ENCODE data around the gene SPIRE2.
A peak's percentile ranks its signal among the peaks of the same experiment; 100 is the strongest.
"Not testable (repeated sequence)": the region's sequence is repeated elsewhere in the genome, so short reads cannot be mapped to it uniquely, and the experiment has no call there.

The SPIRE2 gene, protein sequence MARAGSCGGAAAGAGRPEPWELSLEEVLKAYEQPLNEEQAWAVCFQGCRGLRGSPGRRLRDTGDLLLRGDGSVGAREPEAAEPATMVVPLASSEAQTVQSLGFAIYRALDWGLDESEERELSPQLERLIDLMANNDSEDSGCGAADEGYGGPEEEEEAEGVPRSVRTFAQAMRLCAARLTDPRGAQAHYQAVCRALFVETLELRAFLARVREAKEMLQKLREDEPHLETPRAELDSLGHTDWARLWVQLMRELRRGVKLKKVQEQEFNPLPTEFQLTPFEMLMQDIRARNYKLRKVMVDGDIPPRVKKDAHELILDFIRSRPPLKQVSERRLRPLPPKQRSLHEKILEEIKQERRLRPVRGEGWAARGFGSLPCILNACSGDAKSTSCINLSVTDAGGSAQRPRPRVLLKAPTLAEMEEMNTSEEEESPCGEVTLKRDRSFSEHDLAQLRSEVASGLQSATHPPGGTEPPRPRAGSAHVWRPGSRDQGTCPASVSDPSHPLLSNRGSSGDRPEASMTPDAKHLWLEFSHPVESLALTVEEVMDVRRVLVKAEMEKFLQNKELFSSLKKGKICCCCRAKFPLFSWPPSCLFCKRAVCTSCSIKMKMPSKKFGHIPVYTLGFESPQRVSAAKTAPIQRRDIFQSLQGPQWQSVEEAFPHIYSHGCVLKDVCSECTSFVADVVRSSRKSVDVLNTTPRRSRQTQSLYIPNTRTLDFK

DNA sequence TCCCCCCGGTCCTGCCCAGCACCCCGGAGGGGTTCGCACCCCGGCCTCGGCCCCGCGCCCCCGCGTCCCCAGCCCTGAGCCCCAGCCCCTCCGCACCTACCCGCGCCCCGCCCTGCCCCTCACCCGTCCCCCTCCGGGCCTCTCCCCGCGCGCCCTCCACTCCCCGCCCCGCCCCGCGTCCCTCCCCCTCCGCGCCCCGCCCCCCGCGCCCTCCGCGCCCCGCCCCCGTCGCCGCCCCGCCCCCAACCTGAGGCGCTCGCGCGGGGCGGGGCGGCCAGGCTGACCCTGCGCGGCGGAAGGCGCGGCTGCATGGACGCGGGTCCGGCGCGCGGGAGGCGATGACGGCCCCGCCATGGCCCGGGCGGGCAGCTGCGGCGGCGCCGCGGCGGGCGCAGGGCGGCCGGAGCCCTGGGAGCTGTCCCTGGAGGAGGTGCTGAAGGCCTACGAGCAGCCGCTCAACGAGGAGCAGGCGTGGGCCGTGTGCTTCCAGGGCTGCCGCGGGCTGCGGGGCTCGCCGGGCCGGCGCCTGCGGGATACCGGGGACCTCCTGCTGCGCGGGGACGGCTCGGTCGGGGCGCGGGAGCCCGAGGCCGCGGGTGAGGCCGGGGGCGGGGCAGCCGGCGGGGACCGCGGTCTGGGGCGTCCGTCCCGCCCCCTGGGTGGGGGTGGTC is at the start of gene SPIRE2:
Gene SPIRE2 (plus strand): TSS at position 277 of the 671 bp plus-strand sequence. CDS start 76 bp downstream, at position 353.
- Histone ChIP-seq H3K36me3 (ENCODE audit: insufficient read depth, low read length) (peaks cover 7% of the 10 kb centered on the region), H2AFZ (ENCODE audit: low read depth, low read length) (peak within 1 kb of the TSS; percentile 64), H3K9me3 (ENCODE audit: low read length) (no peaks in the 10 kb centered on the region), H3K4me3 (ENCODE audit: low read length) (peak within 1 kb of the TSS; percentile 61), H3K4me1 (ENCODE audit: insufficient read depth, low read length) (peaks cover 15% of the 10 kb centered on the region), H3K27me3 (ENCODE audit: insufficient read depth, low read length) (no peaks in the 10 kb centered on the region)

DNA sequence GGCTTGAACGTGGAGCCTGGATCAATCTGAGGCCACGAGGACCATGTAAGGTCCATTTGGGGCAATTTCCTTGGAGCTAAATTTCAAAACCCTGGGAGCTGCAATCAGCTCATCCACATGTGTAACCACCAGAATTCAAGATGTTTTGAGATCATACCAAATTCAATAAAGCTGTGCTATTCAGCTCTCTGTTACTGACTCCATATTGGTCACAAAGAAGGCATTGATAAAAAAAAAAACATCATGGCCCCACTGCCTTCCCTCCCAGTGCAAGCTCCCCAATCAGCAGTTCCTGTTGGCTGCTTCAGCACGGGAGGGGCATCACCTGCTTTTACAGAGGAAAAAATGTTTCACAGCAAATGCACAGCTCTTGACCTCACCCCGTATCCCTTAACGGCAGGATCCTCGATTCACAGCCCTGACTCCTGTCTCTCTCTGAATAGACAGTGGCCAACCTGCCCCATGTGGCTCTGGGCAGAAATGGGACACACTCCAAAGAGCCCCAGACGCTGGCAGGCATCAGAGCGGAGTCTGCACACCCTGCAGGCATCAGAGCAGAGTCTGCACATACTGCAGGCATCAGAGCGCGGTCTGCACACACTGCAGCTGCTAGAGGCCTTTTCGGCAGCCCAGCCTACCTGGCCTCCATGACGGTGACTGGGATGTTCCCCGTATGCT is 48.9 kb upstream of the SPIRE2 start:
- Histone ChIP-seq H3K4me3 (ENCODE audit: low read length) (no peak overlapping the region), H2AFZ (ENCODE audit: low read depth, low read length) (no peak overlapping the region), H3K4me1 (ENCODE audit: insufficient read depth, low read length) (no peaks in the 10 kb centered on the region), H3K9me3 (ENCODE audit: low read length) (no peaks in the 10 kb centered on the region), H3K27me3 (ENCODE audit: insufficient read depth, low read length) (no peaks in the 10 kb centered on the region), H3K36me3 (ENCODE audit: insufficient read depth, low read length) (peaks cover 67% of the 10 kb centered on the region)

DNA sequence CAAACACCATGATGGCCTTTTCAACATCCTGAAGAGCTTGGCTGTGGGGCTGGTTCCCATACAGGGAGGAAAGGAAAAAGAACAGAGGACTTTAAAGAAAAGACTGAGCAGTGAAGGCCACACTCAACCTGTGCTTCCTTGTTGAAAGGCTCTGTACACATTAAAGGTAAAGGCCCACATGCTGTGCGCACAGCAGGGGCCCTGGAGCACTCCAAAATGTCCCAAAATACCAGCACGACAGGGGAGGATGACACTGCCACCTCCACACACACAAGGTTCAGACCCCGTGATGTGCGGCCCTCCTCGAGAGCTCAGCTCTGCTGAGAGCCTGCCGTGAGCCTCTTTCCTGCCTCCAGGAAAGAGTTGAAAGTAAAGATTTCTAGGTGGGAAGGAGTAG is 48.4 kb upstream of the SPIRE2 start:
- Histone ChIP-seq H3K4me1 (ENCODE audit: insufficient read depth, low read length) (no peaks in the 10 kb centered on the region), H3K9me3 (ENCODE audit: low read length) (no peaks in the 10 kb centered on the region), H3K27me3 (ENCODE audit: insufficient read depth, low read length) (no peaks in the 10 kb centered on the region), H2AFZ (ENCODE audit: low read depth, low read length) (no peak overlapping the region), H3K4me3 (ENCODE audit: low read length) (no peak overlapping the region), H3K36me3 (ENCODE audit: insufficient read depth, low read length) (peaks cover 71% of the 10 kb centered on the region)

DNA sequence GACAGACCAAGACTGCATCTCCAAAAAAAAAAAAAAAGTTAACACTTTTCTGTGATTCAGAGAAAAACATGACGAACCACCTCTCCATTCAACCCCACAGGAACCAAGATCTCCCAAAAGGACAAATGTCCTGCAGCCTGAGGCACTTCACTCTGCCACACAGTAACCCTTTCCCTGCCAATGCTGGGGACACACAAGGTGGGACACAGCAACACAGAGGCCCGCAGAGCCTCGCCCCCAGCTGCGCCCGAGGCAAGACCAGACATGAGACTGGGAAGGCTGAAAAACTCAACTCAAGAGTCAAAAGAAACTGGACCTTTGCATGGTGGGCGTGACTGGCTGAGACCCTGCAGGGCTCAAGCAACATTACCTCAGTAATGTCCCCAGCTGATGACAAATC is 45.8 kb upstream of the SPIRE2 start:
- H3K27me3 ChIP-seq (ENCODE audit: insufficient read depth, low read length), result no peaks in the 10 kb centered on the region
- H3K9me3 ChIP-seq (ENCODE audit: low read length), result no peaks in the 10 kb centered on the region
- H3K36me3 ChIP-seq (ENCODE audit: insufficient read depth, low read length), result peaks cover 76% of the 10 kb centered on the region
- H2AFZ ChIP-seq (ENCODE audit: low read depth, low read length), result no peak overlapping the region
- H3K4me1 ChIP-seq (ENCODE audit: insufficient read depth, low read length), result no peaks in the 10 kb centered on the region
- no peak overlapping the region for H3K4me3 ChIP-seq (ENCODE audit: low read length)

DNA sequence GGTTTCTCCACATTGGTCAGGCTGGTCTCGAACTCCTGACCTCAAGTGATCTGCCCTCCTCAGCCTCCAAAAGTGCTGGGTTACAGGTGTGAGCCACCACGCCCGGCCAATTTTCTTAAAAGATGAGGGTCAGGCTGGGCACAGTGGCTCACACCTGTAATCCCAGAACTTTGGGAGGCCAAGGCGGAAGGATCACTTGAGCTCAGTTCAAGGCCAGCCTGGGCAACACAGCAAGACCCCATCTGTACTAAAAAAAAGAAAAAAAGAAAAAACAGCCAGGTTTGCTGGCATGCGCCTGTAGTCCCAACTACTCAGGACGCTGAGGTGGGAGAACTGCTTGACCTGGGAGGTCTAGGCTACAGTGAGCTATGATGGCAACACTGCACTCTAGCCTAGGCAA is 44.3 kb upstream of the SPIRE2 start:
- H3K9me3 ChIP-seq (ENCODE audit: low read length); H3K4me1 ChIP-seq (ENCODE audit: insufficient read depth, low read length); H3K27me3 ChIP-seq (ENCODE audit: insufficient read depth, low read length); H2AFZ ChIP-seq (ENCODE audit: low read depth, low read length); H3K4me3 ChIP-seq (ENCODE audit: low read length): not testable (repeated sequence)
- peaks cover 80% of the 10 kb centered on the region for H3K36me3 ChIP-seq (ENCODE audit: insufficient read depth, low read length)

DNA sequence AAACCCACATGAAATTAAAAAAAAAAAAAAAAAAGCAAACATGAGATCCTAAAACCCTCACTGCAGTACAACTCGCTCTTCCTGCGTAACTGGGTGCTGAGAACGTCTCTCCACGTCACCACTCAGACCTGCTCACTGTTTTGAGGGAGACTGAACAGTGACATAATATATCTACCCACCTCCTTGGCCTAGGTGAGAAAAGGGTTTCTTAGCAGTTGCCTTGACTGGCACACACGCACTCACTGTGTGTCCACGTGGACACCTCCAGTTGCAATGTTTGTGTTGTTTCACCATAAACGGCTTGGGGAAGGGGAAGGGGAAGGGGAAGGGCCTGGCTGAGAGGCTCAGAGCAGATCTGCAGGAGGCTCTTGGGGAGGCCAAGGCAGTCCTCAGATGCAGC is 43.9 kb upstream of the SPIRE2 start:
- Histone ChIP-seq H3K9me3 (ENCODE audit: low read length) (no peaks in the 10 kb centered on the region), H3K4me1 (ENCODE audit: insufficient read depth, low read length) (no peaks in the 10 kb centered on the region), H3K36me3 (ENCODE audit: insufficient read depth, low read length) (peaks cover 79% of the 10 kb centered on the region), H3K4me3 (ENCODE audit: low read length) (no peak overlapping the region), H3K27me3 (ENCODE audit: insufficient read depth, low read length) (no peaks in the 10 kb centered on the region), H2AFZ (ENCODE audit: low read depth, low read length) (no peak overlapping the region)

DNA sequence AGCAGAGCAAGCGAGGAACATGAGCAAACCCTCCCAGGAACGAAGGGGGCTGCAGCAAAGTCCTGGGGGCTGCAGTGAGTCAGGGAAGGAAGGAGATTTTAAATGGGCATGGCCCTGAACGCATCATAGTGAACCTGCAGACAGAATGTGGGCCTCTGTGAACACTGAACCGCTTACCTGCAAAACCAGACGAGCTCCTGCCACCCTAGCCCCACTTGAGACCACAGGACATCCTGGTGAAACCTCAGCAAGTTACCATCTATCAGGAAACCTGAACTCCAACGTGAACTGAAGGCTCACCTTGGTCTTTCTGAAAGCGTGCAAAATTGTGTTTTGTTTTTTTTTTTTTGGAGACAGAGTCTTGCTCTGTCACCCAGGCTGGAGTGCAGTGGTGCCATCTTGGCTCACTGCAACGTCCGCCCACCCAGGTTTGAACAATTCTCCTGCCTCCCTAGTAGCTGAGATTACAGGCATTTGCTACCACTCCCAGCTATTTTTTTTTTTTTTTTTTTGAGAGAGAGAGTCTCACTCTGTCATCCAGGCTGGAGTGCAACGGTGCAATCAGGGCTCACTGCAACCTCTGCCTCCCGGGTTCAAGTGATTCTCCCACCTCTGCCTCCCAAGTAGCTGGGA is 42.6 kb upstream of the SPIRE2 start:
- Histone ChIP-seq H3K36me3 (ENCODE audit: insufficient read depth, low read length) (peaks cover 78% of the 10 kb centered on the region), H3K4me3 (ENCODE audit: low read length) (no peak overlapping the region), H3K27me3 (ENCODE audit: insufficient read depth, low read length) (no peaks in the 10 kb centered on the region)

DNA sequence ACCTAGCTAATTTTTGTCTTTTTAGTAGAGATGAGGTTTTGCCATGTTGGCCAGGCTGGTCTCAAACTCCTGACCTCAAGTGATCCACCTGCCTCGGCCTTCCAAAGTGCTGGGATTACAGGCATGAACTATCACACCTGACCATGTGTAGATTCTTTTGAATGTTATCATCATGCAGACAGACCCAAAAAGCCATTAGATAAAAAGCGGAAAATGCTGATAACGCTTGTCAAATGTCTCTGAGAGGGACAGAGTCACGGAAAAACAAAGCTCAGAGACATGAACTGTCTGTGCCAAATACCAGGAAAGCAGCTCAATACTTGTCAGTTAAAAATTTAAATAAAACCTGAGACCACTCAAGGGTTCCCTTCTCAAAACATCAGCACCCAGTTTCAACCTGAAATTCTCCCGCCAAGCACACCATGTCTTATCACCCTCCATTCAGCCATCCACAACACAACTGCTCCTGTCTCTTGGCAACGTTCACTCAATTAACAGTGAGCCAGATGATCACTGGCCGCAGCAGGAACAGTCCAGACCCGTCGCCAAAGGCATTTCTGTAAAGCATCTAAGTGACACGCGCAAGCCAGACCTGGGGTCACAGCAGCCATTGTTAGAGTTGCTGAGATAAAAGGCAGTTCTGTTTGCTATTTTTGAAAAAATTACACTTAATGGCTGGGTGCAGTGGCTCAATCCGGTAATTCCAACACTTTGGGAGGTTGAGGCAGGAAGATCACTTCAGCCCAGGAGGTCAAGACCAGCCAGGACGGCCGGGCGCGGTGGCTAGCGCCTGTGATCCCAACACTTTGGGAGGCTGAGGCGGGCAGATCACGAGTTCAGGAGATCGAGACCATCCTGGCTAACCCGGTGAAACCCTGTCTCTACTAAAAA is 41.6 kb upstream of the SPIRE2 start:
- H3K4me3 ChIP-seq (ENCODE audit: low read length), result no peak overlapping the region
- no peaks in the 10 kb centered on the region for H3K4me1 ChIP-seq (ENCODE audit: insufficient read depth, low read length)
- H3K36me3 ChIP-seq (ENCODE audit: insufficient read depth, low read length), result peaks cover 85% of the 10 kb centered on the region
- no peaks in the 10 kb centered on the region for H3K9me3 ChIP-seq (ENCODE audit: low read length)
- H2AFZ ChIP-seq (ENCODE audit: low read depth, low read length), result no peak overlapping the region
- no peaks in the 10 kb centered on the region for H3K27me3 ChIP-seq (ENCODE audit: insufficient read depth, low read length)

More for the DNA sequence above, 42.6 kb upstream of the SPIRE2 start:
- Histone ChIP-seq H2AFZ (ENCODE audit: low read depth, low read length) (no peak overlapping the region), H3K9me3 (ENCODE audit: low read length) (no peaks in the 10 kb centered on the region), H3K4me1 (ENCODE audit: insufficient read depth, low read length) (no peaks in the 10 kb centered on the region)

DNA sequence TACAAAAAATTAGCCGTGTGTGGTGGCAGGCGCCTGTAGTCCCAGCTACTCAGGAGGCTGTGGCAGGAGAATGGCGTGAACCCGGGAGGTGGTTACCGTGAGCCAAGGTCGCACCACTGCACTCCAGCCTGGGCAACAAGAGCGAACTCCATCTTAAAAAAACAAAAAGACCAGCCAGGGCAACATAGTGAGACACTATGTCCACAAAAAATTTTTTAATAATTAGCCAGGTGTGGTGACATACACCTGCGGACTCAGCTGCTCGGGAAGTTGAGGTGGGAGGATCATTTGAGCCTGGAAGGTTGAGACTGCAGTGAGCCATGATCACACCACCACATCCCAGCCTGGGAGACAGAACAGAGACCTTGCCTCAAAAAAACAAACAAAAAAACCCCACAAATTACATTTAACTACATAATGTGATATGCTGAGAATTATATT is 40.9 kb upstream of the SPIRE2 start:
- Histone ChIP-seq H3K4me3 (ENCODE audit: low read length) (no peak overlapping the region), H3K27me3 (ENCODE audit: insufficient read depth, low read length) (no peaks in the 10 kb centered on the region), H3K36me3 (ENCODE audit: insufficient read depth, low read length) (peaks cover 90% of the 10 kb centered on the region), H3K9me3 (ENCODE audit: low read length) (no peaks in the 10 kb centered on the region), H3K4me1 (ENCODE audit: insufficient read depth, low read length) (no peaks in the 10 kb centered on the region), H2AFZ (ENCODE audit: low read depth, low read length) (no peak overlapping the region)

DNA sequence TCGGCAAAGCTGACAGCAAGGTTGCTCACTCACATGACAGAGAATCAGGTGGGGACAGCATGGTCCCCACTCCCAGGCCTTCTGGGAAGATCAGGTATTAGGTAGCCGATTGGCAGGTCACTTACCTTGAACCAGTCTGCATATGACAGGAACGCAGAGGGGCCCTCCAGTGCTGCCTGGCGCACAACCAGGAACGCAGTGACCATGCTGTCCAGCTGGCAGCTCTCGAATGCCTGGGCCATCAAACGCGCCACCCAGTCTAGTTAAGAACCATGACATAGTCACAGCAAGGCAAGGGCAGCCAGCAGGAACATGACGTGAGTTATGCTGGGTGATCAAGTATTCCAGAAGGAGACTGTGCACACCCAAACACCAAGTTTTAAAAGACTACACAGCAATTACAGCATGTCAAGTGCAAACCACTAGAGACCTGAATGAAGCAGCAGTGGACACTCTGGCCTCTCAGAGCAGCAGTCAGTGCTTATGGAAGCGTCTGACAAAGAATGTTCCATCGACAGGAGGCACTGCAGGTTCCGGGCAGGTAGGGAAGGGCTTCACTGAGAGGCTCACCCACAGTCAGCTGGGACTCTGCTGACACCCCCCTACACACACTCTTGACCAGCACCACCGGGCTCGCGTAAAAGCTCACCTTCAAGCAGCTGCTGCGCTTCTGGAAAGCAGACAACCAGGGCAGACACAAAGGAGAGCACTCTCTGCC is 36.8 kb upstream of the SPIRE2 start:
- no peaks in the 10 kb centered on the region for H3K27me3 ChIP-seq (ENCODE audit: insufficient read depth, low read length)
- H3K9me3 ChIP-seq (ENCODE audit: low read length), result no peaks in the 10 kb centered on the region
- H3K4me1 ChIP-seq (ENCODE audit: insufficient read depth, low read length), result no peaks in the 10 kb centered on the region
- peaks cover 70% of the 10 kb centered on the region for H3K36me3 ChIP-seq (ENCODE audit: insufficient read depth, low read length)
- no peak overlapping the region for H3K4me3 ChIP-seq (ENCODE audit: low read length)
- no peak overlapping the region for H2AFZ ChIP-seq (ENCODE audit: low read depth, low read length)

DNA sequence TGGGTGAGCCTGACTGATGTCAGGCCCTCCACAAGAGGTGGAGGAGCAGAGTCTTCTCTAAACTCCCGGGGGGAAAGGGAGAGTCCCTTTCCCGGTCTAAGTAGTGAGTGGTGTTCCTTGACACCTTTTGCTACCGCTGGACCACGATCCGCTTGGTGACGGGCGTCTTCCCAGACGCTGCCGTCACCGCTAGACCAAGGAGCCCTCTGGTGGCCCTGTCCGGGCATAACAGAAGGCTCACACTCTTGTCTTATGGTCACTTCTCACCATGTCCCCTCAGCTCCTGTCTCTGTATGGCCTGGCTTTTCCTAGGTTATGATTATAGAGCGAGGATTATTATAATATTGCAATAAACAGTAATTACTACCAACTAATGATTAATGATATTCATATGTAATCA is 35.2 kb upstream of the SPIRE2 start:
- peaks cover 64% of the 10 kb centered on the region for H3K36me3 ChIP-seq (ENCODE audit: insufficient read depth, low read length)
- H3K27me3 ChIP-seq (ENCODE audit: insufficient read depth, low read length); H3K9me3 ChIP-seq (ENCODE audit: low read length); H3K4me3 ChIP-seq (ENCODE audit: low read length); H2AFZ ChIP-seq (ENCODE audit: low read depth, low read length); H3K4me1 ChIP-seq (ENCODE audit: insufficient read depth, low read length): not testable (repeated sequence)
